ENCODE results near the gene ALOXE3.

The ALOXE3 gene

GRCh38 chr17:8046306-8046928 lies 71.9 kb downstream of the ALOXE3 start:
- no peak for DNase-seq
